SU-DHL-6 (cell line): ENCODE results near the gene GLI3.

Experiments
- EZH2phosphoT487 ChIP-seq: fragments of 200-600 bp; sonication (generic), shearing (Covaris generic); conservative IDR thresholded peaks from 2 replicates; pipeline ENCODE4 v1.6.1; 2018; ENCODE audit warnings: mild to moderate bottlenecking, antibody characterized with exemption, low read length, moderate library complexity, mixed read lengths
- TF ChIP-seq, protein P1 (sequence below): fragments of 200-600 bp; sonication (generic); IDR thresholded peaks from one replicate; pipeline ENCODE4 v1.5.1; 2017; ENCODE audit warnings: antibody characterized with exemption, mild to moderate bottlenecking, low read length, moderate library complexity; ENCODE audit not compliant: insufficient read depth, poor library complexity, severe bottlenecking

DNA sequence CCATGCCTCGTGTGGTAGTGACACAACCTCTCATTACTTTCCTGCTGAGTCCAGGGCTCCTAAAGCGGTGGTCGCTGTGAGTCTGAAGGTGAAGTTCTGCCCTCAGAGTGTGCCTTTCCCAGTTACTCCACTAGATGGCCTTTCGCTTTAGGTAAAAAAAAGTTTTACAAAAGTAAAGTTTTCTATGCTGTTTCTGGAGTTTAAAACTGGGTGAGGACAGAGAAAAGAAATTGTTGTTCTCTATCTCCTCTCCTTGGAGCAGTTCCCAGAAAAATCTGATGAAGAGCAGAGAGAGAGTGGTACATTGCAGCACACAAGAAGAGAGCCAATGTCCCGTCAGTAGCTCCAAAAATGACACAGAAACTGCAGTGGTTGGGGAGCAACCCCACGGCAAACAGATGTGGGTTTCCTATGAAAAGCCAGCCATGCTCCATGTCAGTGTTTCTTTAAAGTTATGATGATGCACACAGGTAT, 257.1 kb downstream of the GLI3 start:
- TF ChIP-seq, protein P1, sequence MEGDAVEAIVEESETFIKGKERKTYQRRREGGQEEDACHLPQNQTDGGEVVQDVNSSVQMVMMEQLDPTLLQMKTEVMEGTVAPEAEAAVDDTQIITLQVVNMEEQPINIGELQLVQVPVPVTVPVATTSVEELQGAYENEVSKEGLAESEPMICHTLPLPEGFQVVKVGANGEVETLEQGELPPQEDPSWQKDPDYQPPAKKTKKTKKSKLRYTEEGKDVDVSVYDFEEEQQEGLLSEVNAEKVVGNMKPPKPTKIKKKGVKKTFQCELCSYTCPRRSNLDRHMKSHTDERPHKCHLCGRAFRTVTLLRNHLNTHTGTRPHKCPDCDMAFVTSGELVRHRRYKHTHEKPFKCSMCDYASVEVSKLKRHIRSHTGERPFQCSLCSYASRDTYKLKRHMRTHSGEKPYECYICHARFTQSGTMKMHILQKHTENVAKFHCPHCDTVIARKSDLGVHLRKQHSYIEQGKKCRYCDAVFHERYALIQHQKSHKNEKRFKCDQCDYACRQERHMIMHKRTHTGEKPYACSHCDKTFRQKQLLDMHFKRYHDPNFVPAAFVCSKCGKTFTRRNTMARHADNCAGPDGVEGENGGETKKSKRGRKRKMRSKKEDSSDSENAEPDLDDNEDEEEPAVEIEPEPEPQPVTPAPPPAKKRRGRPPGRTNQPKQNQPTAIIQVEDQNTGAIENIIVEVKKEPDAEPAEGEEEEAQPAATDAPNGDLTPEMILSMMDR, result peak; percentile 52
- no peak for TF ChIP-seq EZH2phosphoT487
